Endothelial cell (in vitro differentiated cells): Measurements from ENCODE around the gene SORBS1. TPM values are rescaled to one million over a fixed set of nuclear protein-coding genes. Genes with fewer than 3 reads are reported as not detected.
"Not testable (repeated sequence)": the region's sequence is repeated elsewhere in the genome, so short reads cannot be mapped to it uniquely, and the experiment has no call there.

ENCODE experiments used
- DNase-seq: peaks from one replicate; pipeline ENCODE4 v3.0.0; 2021; ENCODE audit warnings: low spot score
- H3K27ac Mint-ChIP-seq: one replicate; pipeline ENCODE4 v1.8.0; 2021; ENCODE audit warnings: mixed read lengths, inconsistent platforms; ENCODE audit not compliant: unreplicated experiment
- H3K27me3 Mint-ChIP-seq: one replicate; pipeline ENCODE4 v1.8.0; 2021; ENCODE audit warnings: mild to moderate bottlenecking, moderate library complexity, mixed read lengths, inconsistent platforms; ENCODE audit not compliant: unreplicated experiment
- H3K36me3 Mint-ChIP-seq: one replicate; pipeline ENCODE4 v1.8.0; 2021; ENCODE audit warnings: mild to moderate bottlenecking, low read depth, mixed read lengths, inconsistent platforms; ENCODE audit not compliant: unreplicated experiment
- H3K4me1 Mint-ChIP-seq: one replicate; pipeline ENCODE4 v1.8.0; 2021; ENCODE audit warnings: mild to moderate bottlenecking, mixed read lengths, inconsistent platforms; ENCODE audit not compliant: unreplicated experiment
- H3K4me3 Mint-ChIP-seq: one replicate; pipeline ENCODE4 v1.8.0; 2021; ENCODE audit warnings: mild to moderate bottlenecking, mixed read lengths, inconsistent platforms; ENCODE audit not compliant: unreplicated experiment
- H3K9me3 Mint-ChIP-seq: one replicate; pipeline ENCODE4 v1.8.0; 2021; ENCODE audit warnings: mixed read lengths, inconsistent platforms; ENCODE audit not compliant: unreplicated experiment
- CTCF ChIP-seq: fragments of 200-600 bp; sonication (generic); IDR thresholded peaks from one replicate; pipeline ENCODE4 v1.5.0; 2021; ENCODE audit warnings: antibody characterized with exemption; ENCODE audit not compliant: unreplicated experiment
- total RNA-seq: library from RNA; stranded (reverse); fragmentation: NEBNext Ultra II Directional; extraction: Animal tissue kit (Norgen Biotek cat#: 25700); gene quantifications from one replicate; pipeline ENCODE4 v1.2.1, GENCODE V29; 2021; ENCODE audit not compliant: unreplicated experiment

Gene SORBS1
- total RNA-seq, 1 donor from 2014 or later: 103 TPM

- no peak for TF ChIP-seq CTCF
- Mint-ChIP-seq H3K36me3 (peaks cover 11% of the 10 kb centered on the region), H3K4me1 (peaks cover 74% of the 10 kb centered on the region), H3K27ac (peak overlapping the region; percentile 49), H3K4me3 (no peak overlapping the region), H3K27me3 (peaks cover 4% of the 10 kb centered on the region), H3K9me3 (no peaks in the 10 kb centered on the region)
- no peak for DNase-seq
These were observed 86.8 kb downstream of the SORBS1 start for GRCh38 chr10:95474228-95475002.

DNA sequence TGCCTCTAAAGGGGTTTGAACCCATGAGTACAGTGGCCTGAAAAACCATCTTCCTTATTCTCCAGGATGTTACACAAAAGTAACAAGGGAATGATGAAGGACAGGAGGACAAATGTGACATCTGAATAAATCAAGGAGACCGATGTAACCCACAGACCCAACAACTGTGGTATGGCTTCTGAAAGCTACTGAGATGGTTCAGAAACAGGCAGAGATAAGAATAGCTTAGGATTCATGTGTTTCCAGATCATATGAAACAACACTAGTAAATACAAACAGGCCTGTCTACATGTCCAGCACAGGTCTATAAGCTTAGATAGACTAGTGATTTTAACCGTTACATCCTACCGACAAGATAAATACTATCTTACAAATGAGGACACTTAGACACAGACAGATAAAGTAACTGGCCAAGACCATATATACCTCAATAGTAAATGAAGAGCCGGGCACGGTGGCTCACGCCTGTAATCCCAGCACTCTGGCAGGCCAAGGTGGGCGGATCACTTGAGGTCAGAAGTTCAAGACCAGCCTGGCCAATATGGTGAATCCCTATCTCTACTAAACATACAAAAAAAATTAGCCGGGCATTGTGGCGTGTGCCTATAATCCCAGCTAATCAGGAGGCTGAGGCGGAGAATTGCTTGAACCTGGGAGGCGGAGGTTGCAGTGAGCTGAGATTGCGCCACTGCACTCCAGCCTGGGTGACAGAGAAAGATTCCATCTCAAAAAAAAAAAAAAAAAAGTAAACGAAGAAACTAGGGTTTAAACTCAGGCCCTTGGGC, 88.7 kb downstream of the SORBS1 start:
- Mint-ChIP-seq H3K36me3 (peaks cover 12% of the 10 kb centered on the region), H3K27me3 (peaks cover 4% of the 10 kb centered on the region), H3K9me3 (no peaks in the 10 kb centered on the region), H3K27ac (no peak overlapping the region), H3K4me1 (peaks cover 72% of the 10 kb centered on the region), H3K4me3 (no peak overlapping the region)
- DNase-seq: no peak
- no peak for TF ChIP-seq CTCF

- Mint-ChIP-seq H3K4me1 (peaks cover 68% of the 10 kb centered on the region), H3K27me3 (peaks cover 1% of the 10 kb centered on the region), H3K27ac (peak overlapping the region; percentile 58), H3K36me3 (peaks cover 12% of the 10 kb centered on the region), H3K4me3 (no peak overlapping the region), H3K9me3 (no peaks in the 10 kb centered on the region)
- TF ChIP-seq CTCF: no peak
- no peak for DNase-seq
These were observed 91.5 kb downstream of the SORBS1 start for GRCh38 chr10:95469676-95470075.

- no peak for DNase-seq
- Mint-ChIP-seq H3K27me3 (peaks cover 1% of the 10 kb centered on the region), H3K9me3 (no peaks in the 10 kb centered on the region), H3K27ac (peak overlapping the region; percentile 58), H3K36me3 (peaks cover 12% of the 10 kb centered on the region), H3K4me3 (no peak overlapping the region), H3K4me1 (peaks cover 68% of the 10 kb centered on the region)
- no peak for TF ChIP-seq CTCF
These were observed 91.9 kb downstream of the SORBS1 start for GRCh38 chr10:95469251-95469650.

DNA sequence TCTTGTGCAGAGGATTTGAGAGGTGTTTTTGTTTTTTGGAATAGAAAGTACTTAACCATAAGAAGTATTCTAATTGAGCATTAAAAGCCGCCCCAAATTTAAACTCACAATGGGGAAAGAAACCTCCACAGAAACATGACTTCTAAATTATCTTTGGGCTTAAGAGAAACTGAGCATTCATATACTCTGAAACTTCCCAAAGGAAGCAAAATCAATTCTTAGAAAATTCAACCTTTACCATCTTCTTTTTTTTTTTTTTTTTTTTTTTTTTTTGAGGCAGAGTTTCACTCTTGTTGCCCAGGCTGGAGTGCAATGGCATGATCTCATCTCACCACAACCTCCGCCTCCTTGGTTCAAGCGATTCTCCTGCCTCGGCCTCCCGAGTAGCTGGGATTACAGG, 93.5 kb downstream of the SORBS1 start:
- DNase-seq, H3K9me3 Mint-ChIP-seq, H3K27me3 Mint-ChIP-seq: not testable (repeated sequence)
- Mint-ChIP-seq H3K4me1 (peaks cover 66% of the 10 kb centered on the region), H3K27ac (peak overlapping the region; percentile 99), H3K36me3 (peaks cover 15% of the 10 kb centered on the region), H3K4me3 (peak overlapping the region; percentile 59)
